NCI-H748 (cell line): Measurements from ENCODE around the gene DCAF12.

Experiments used
- DNase-seq: peaks from one replicate; lab custom pipeline; 2025; ENCODE audit not compliant: unreplicated experiment; lab: John Stamatoyannopoulos, UW

DCAF12 gene

GRCh38 chr9:34127035-34127948, 794 bp upstream of the DCAF12 start:
- DNase-seq = no peak

- DNase-seq = peak; percentile 38
These were observed 754 bp downstream of the DCAF12 start for GRCh38 chr9:34125681-34126206.

- DNase-seq = no peak
These were observed 1.6 kb downstream of the DCAF12 start for GRCh38 chr9:34124926-34125325.

- no peak for DNase-seq
These were observed 2.4 kb downstream of the DCAF12 start for GRCh38 chr9:34124099-34124498.

- DNase-seq = no peak
These were observed 2.8 kb downstream of the DCAF12 start for GRCh38 chr9:34123682-34124081.

GRCh38 chr9:34121996-34122395, 4.5 kb downstream of the DCAF12 start:
- DNase-seq = no peak

- DNase-seq = no peak
These were observed 6.8 kb downstream of the DCAF12 start for GRCh38 chr9:34119713-34120112.

- no peak for DNase-seq
These were observed 12.1 kb downstream of the DCAF12 start for GRCh38 chr9:34114436-34114835.

- no peak for DNase-seq
These were observed 20.4 kb downstream of the DCAF12 start for GRCh38 chr9:34106110-34106509.

- no peak for DNase-seq
These were observed 23.7 kb downstream of the DCAF12 start for GRCh38 chr9:34102796-34103195.

- no peak for DNase-seq
These were observed 28.2 kb downstream of the DCAF12 start for GRCh38 chr9:34098307-34098706.

- no peak for DNase-seq
These were observed 28.6 kb downstream of the DCAF12 start for GRCh38 chr9:34097865-34098264.

- no peak for DNase-seq
These were observed 29.7 kb downstream of the DCAF12 start for GRCh38 chr9:34096751-34097150.

- DNase-seq = no peak
These were observed 32.9 kb downstream of the DCAF12 start for GRCh38 chr9:34093578-34093977.

- DNase-seq = no peak
These were observed 37.2 kb downstream of the DCAF12 start for GRCh38 chr9:34089311-34089710.

- no peak for DNase-seq
These were observed 39.1 kb downstream of the DCAF12 start for GRCh38 chr9:34087370-34087769.

- DNase-seq = no peak
These were observed 39.6 kb downstream of the DCAF12 start for GRCh38 chr9:34086864-34087263.

GRCh38 chr9:34085581-34086500, 40.7 kb downstream of the DCAF12 start:
- DNase-seq = no peak

- no peak for DNase-seq
These were observed 41.9 kb downstream of the DCAF12 start for GRCh38 chr9:34084562-34084961.

GRCh38 chr9:34079181-34079580, 47.3 kb downstream of the DCAF12 start:
- no peak for DNase-seq

- DNase-seq = no peak
These were observed 53.5 kb downstream of the DCAF12 start for GRCh38 chr9:34072868-34073590.
